HepG2 (cell line): Measurements from ENCODE around the gene TGFB2. TPM values are rescaled to one million over a fixed set of nuclear protein-coding genes. Genes with fewer than 3 reads are reported as not detected.

Experiments
- ATAC-seq: fragments of 200-7000 bp; cut with Tn5 transposase; 3 replicates; pipeline ENCODE4 v1.9.1; 2020; ENCODE audit warnings: mild to moderate bottlenecking, moderate library complexity
- BruUV-seq: library from RNA; stranded (reverse); fragments of 400-500 nt; replicated peaks from 2 replicates; lab custom pipeline; 2021; lab: Mats Ljungman, UMichigan
- CTCF ChIA-PET: fragments of 300-600 bp; formaldehyde crosslinking; extraction: SDS; loops from one replicate; lab custom pipeline; 2021; ENCODE audit warnings: low total read pairs, inconsistent platforms, low intra/inter-chr PET ratio; lab: Yijun Ruan, JAX
- POLR2A ChIA-PET: fragments of 350-600 bp; sonication (Branson Sonifier 250); formaldehyde crosslinking; loops from one replicate; lab custom pipeline; 2020; ENCODE audit warnings: antibody characterized with exemption, inconsistent platforms; lab: Yijun Ruan, JAX
- DNase-seq: peaks from one replicate; pipeline ENCODE4 v3.0.0-alpha.2; 2015; ENCODE audit warnings: low spot score
- FAIRE-seq: peaks from 3 replicates; lab custom pipeline; 2011; peaks lifted over from hg19 to GRCh38; lab: Jason Lieb, UNC
- H2AFZ ChIP-seq: one replicate; pipeline ENCODE4 v1.6.1; 2011; ENCODE audit warnings: low read length, inconsistent platforms
- H3K27ac ChIP-seq: fragments of 300-600 bp; 3 replicates; pipeline ENCODE4 v1.8.0; 2011; ENCODE audit warnings: mixed run types, mild to moderate bottlenecking, mixed read lengths, low read length, inconsistent platforms; ENCODE audit not compliant: insufficient read depth; ENCODE audit errors: extremely low read length
- H3K27me3 ChIP-seq, 2 experiments: fragments of 200-600 bp in 1 of 2; 2 replicates in 1 of 2; 3 replicates in 1 of 2; pipeline versions ENCODE4 v1.6.0 to v1.8.0; 2011; ENCODE audit warnings: low read length in 2 of 2, mild to moderate bottlenecking in 2 of 2, moderate library complexity in 2 of 2, inconsistent platforms in 1 of 2; ENCODE audit not compliant: insufficient read depth in 2 of 2, control insufficient read depth in 1 of 2
- H3K36me3 ChIP-seq, 2 experiments: fragments of 200-600 bp in 1 of 2; replicated peaks in 1 of 2; 2 replicates in 1 of 2; 3 replicates in 1 of 2; pipeline versions ENCODE4 v1.5.1 to v1.8.0; 2011; ENCODE audit warnings: low read length in 2 of 2, inconsistent platforms in 1 of 2; ENCODE audit not compliant: insufficient read depth in 2 of 2, control insufficient read depth in 1 of 2
- H3K4me1 ChIP-seq: 2 replicates; pipeline ENCODE4 v1.5.1; 2012; ENCODE audit warnings: low read length, inconsistent platforms; ENCODE audit not compliant: insufficient read depth
- H3K4me2 ChIP-seq: 2 replicates; pipeline ENCODE4 v1.6.0; 2011; ENCODE audit warnings: low read depth, low read length, inconsistent platforms
- H3K4me3 ChIP-seq, 3 experiments: fragments of 200-600 bp in 1 of 3; sonication (generic), shearing (Covaris generic) in 1 of 3; replicated peaks in 1 of 3; 2 replicates each; pipeline ENCODE4 v1.5.1; 2011 to 2016; ENCODE audit warnings: low read length in 3 of 3, inconsistent platforms in 2 of 3, low read depth in 2 of 3, mild to moderate bottlenecking in 2 of 3, control low read depth in 1 of 3, mixed read lengths in 1 of 3; ENCODE audit not compliant: insufficient read depth in 1 of 3
- H3K79me2 ChIP-seq: one replicate; pipeline ENCODE4 v1.6.1; 2011; ENCODE audit warnings: low read length, inconsistent platforms; ENCODE audit not compliant: insufficient read depth
- H3K9ac ChIP-seq: 2 replicates; pipeline ENCODE4 v1.6.0; 2011; ENCODE audit warnings: mild to moderate bottlenecking, low read depth, low read length, inconsistent platforms; ENCODE audit not compliant: insufficient read depth
- H3K9me3 ChIP-seq: 2 replicates; pipeline ENCODE4 v1.5.1; 2012; ENCODE audit warnings: mild to moderate bottlenecking, low read length
- H4K20me1 ChIP-seq: 2 replicates; pipeline ENCODE4 v1.6.0; 2011; ENCODE audit warnings: inconsistent platforms, mild to moderate bottlenecking, low read length, moderate library complexity; ENCODE audit not compliant: insufficient read depth
- JDP2 ChIP-seq: sonication (generic); formaldehyde crosslinking; IDR thresholded peaks from 2 replicates; pipeline ENCODE4 v1.8.1; 2022; ENCODE audit warnings: missing genetic modification reagents, borderline replicate concordance
- MLXIP ChIP-seq: sonication (generic); formaldehyde crosslinking; IDR thresholded peaks from 2 replicates; pipeline ENCODE4 v1.9.0; 2021; ENCODE audit warnings: missing genetic modification reagents, borderline replicate concordance
- ZFP41 ChIP-seq: sonication (generic); formaldehyde crosslinking; IDR thresholded peaks from 2 replicates; pipeline ENCODE4 v1.4.0; 2020; ENCODE audit warnings: mild to moderate bottlenecking, missing genetic modification reagents, borderline replicate concordance
- ZNF17 ChIP-seq: sonication (generic); formaldehyde crosslinking; IDR thresholded peaks from 2 replicates; pipeline ENCODE4 v1.5.0; 2020; ENCODE audit warnings: mild to moderate bottlenecking, missing genetic modification reagents
- ZNF3 ChIP-seq: IDR thresholded peaks from 2 replicates; pipeline ENCODE4 v1.7.0; 2017; ENCODE audit warnings: inconsistent platforms
- WGBS: methylation state at CpG from one replicate; pipeline ENCODE4 v1.1.6; 2017; ENCODE audit warnings: low lambda C conversion rate; 5-methylcytosine and 5-hydroxymethylcytosine counted together
- in situ Hi-C: cut with HindIII; loops from 2 replicates; pipeline ENCODE4 v1.10.0; 2017; ENCODE audit warnings: low pct_unique_long_range_greater_than_20kb; ENCODE audit not compliant: extremely low pct_ligation_motif_present
- intact Hi-C: fragments of 100-400 bp; cut with micrococcal nuclease; formaldehyde crosslinking; loops from one replicate; pipeline ENCODE4 v1.10.0; 2022; ENCODE audit not compliant: unreplicated experiment
- polyA plus RNA-seq, 8 experiments: library from polyadenylated mRNA; depleted of rRNA in 3 of 8; stranded (reverse) in 7 of 8; unstranded in 1 of 8; fragments of >200 nt; fragmentation: Illumina TruSeq in 4 of 8; extraction: Trizol in 4 of 8; gene quantifications; 2 replicates each; pipeline versions ENCODE4 v1.2.1 to v1.2.3, GENCODE V29; 2011 to 2016; ENCODE audit warnings: low read depth in 4 of 8, missing spikeins in 1 of 8, mixed read lengths in 1 of 8; ENCODE audit not compliant: insufficient read depth in 1 of 8
- total RNA-seq, 5 experiments: library from RNA; depleted of rRNA; stranded (reverse); fragments of >200 nt; fragmentation: Illumina TruSeq; extraction: Trizol; gene quantifications; 2 replicates each; pipeline ENCODE4 v1.2.3, GENCODE V29; 2016; ENCODE audit warnings: low read depth in 1 of 5

The TGFB2 gene
- total and polyA plus RNA-seq, 2 of the 13 experiments (the other 11 are each of a cell fraction or from before 2014, with no cell fraction given) = 0.07 TPM; not detected in 1

- 85% methylated on average over 6 of the region's 6 CpGs for WGBS
- no peaks in the 10 kb centered on the region for H4K20me1 ChIP-seq
- H3K9me3 ChIP-seq = no peaks in the 10 kb centered on the region
- peaks cover 0 to 8% of the 10 kb centered on the region in 2 experiments; a peak in 1 of 5 replicates for H3K27me3 ChIP-seq
- H2AFZ ChIP-seq = no peak overlapping the region
- peaks cover 5% of the 10 kb centered on the region; the same call in 1 of the 2 replicates for H3K4me1 ChIP-seq
- H3K4me2 ChIP-seq = no peak overlapping the region
- ATAC-seq (no peak), FAIRE-seq (no peak), DNase-seq (no peak)
- no peak overlapping the region for H3K4me3 ChIP-seq
- no peaks in the 10 kb centered on the region for H3K79me2 ChIP-seq
- ChIA-PET CTCF (no interaction called here), POLR2A (no interaction called here)
- BruUV-seq = no TSS peak
- H3K27ac ChIP-seq = no peak overlapping the region
- intact Hi-C loops = no loop called here
- H3K36me3 ChIP-seq = no peaks in the 10 kb centered on the region
- no peak overlapping the region for H3K9ac ChIP-seq
- TF ChIP-seq MLXIP (CRISPR knock-in tag) = no peak
- TF ChIP-seq ZNF3 (CRISPR knock-in tag) = no peak
- TF ChIP-seq ZNF17 (CRISPR knock-in tag) = no peak
- no peak for TF ChIP-seq ZFP41
- no peak for TF ChIP-seq JDP2 (CRISPR knock-in tag)
- TF ChIP-seq, all 625 proteins: peak for 0
- in situ Hi-C loops = no loop called here
Observed at GRCh38 chr1:218414060-218414728, 69.1 kb downstream of the TGFB2 start.
